ENCODE data around the gene VPS33B.
"Not testable (repeated sequence)": the region's sequence is repeated elsewhere in the genome, so short reads cannot be mapped to it uniquely, and the experiment has no call there.

The VPS33B gene

GRCh38 chr15:91022075-91022831, at the start of gene VPS33B:
Gene VPS33B (minus strand): TSS chr15:91022594. CDS start chr15:91022249, 345 bp downstream.
- DNase-seq: peak; percentile 81 to 88

- DNase-seq: no peak
These were observed 49.8 kb upstream of the VPS33B start for GRCh38 chr15:91072161-91072560.

GRCh38 chr15:91070872-91071271, 48.5 kb upstream of the VPS33B start:
- DNase-seq: no peak

GRCh38 chr15:91068966-91069365, 46.6 kb upstream of the VPS33B start:
- DNase-seq: no peak

GRCh38 chr15:91068436-91068835, 46.0 kb upstream of the VPS33B start:
- DNase-seq: no peak

- no peak for DNase-seq
These were observed 44.6 kb upstream of the VPS33B start for GRCh38 chr15:91067036-91067435.

GRCh38 chr15:91065505-91065904, 43.1 kb upstream of the VPS33B start:
- no peak for DNase-seq

- no peak for DNase-seq
These were observed 39.6 kb upstream of the VPS33B start for GRCh38 chr15:91061997-91062396.

GRCh38 chr15:91061230-91061629, 38.8 kb upstream of the VPS33B start:
- no peak for DNase-seq

GRCh38 chr15:91055548-91056331, 33.3 kb upstream of the VPS33B start:
- peak; percentile 19 to 49 for DNase-seq

GRCh38 chr15:91054816-91055215, 32.4 kb upstream of the VPS33B start:
- DNase-seq: no peak

- no peak for DNase-seq
These were observed 28.9 kb upstream of the VPS33B start for GRCh38 chr15:91051248-91051647.

GRCh38 chr15:91050128-91050455, 27.7 kb upstream of the VPS33B start:
- DNase-seq: no peak

- peak; percentile 71 to 75 for DNase-seq
These were observed 27.2 kb upstream of the VPS33B start for GRCh38 chr15:91049378-91050127.

- peak in 1 of 2 donors; percentile 33 for DNase-seq
These were observed 25.3 kb upstream of the VPS33B start for GRCh38 chr15:91047545-91048199.

GRCh38 chr15:91046056-91046455, 23.7 kb upstream of the VPS33B start:
- not testable (repeated sequence) for DNase-seq

- DNase-seq: no peak
These were observed 22.7 kb upstream of the VPS33B start for GRCh38 chr15:91045065-91045464.

- no peak for DNase-seq
These were observed 20.9 kb upstream of the VPS33B start for GRCh38 chr15:91043202-91043874.

GRCh38 chr15:91040856-91041255, 18.5 kb upstream of the VPS33B start:
- no peak for DNase-seq

GRCh38 chr15:91039996-91040395, 17.6 kb upstream of the VPS33B start:
- DNase-seq: no peak

- DNase-seq: peak; percentile 48 to 60
These were observed 10.8 kb upstream of the VPS33B start for GRCh38 chr15:91032919-91033803.
